ENCODE data around the gene CYTIP. TPM values are rescaled to one million over a fixed set of nuclear protein-coding genes. Genes with fewer than 3 reads are reported as not detected.

The CYTIP gene
- polyA plus RNA-seq, 3 donors = 61.9 to 188 (median 83.5) TPM

DNA sequence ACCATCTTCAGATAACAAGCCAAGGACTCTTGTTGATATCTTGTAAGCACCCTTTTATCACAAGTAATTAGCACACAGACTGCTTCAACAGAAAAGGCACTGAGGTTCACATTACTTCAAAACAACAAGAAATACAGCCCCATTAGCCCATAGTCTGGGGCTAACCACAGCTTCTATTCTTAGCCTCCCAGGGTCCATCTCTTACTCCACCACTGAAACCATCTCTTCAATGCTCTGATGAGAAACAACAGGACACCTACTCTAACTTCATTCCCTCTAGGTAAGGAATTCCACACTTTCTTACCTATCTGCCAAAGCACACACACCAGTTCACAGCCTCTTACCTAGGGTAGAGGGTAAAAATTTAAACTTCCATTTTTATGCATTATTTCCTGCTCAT, 26.4 kb upstream of the CYTIP start:
- Histone ChIP-seq H3K36me3 (replicated peaks in 1 of 2; ENCODE audit: control insufficient read depth in 1 of 2, insufficient read depth in 2 of 2, low read length in 2 of 2) (no peaks in the 10 kb centered on the region), H4K20me1 (ENCODE audit: insufficient read depth, low read length) (no peaks in the 10 kb centered on the region), H2AFZ (ENCODE audit: insufficient read depth, low read depth, low read length, poor library complexity, severe bottlenecking) (peak overlapping the region; percentile 8), H3K4me2 (replicated peaks; ENCODE audit: extremely low read depth, low read length, poor library complexity, severe bottlenecking) (no peak overlapping the region), H3K4me3 (replicated peaks in 1 of 3; ENCODE audit: low read depth in 2 of 3, low read length in 3 of 3) (no peak overlapping the region), H3K27ac (ENCODE audit: low read depth in 1 of 2, low read length in 2 of 2) (peak overlapping the region in 1 of 2 donors; percentile 100), H3K27me3 (ENCODE audit: control insufficient read depth in 2 of 2, insufficient read depth in 2 of 2, low read length in 2 of 2) (no peaks in the 10 kb centered on the region), H3K4me1 (ENCODE audit: control insufficient read depth in 1 of 2, insufficient read depth in 2 of 2, low read length in 2 of 2) (peaks cover 30 to 47% of the 10 kb centered on the region in 2 donors), H3K9me3 (replicated peaks in 1 of 2; ENCODE audit: control insufficient read depth in 1 of 2, insufficient read depth in 1 of 2, low read length in 2 of 2) (no peaks in the 10 kb centered on the region), H3K79me2 (ENCODE audit: insufficient read depth, low read length) (no peaks in the 10 kb centered on the region), H3K9ac (ENCODE audit: insufficient read depth, low read length, poor library complexity, severe bottlenecking) (no peak overlapping the region)
- DNase-seq = no peak
- TF ChIP-seq, protein P1, sequence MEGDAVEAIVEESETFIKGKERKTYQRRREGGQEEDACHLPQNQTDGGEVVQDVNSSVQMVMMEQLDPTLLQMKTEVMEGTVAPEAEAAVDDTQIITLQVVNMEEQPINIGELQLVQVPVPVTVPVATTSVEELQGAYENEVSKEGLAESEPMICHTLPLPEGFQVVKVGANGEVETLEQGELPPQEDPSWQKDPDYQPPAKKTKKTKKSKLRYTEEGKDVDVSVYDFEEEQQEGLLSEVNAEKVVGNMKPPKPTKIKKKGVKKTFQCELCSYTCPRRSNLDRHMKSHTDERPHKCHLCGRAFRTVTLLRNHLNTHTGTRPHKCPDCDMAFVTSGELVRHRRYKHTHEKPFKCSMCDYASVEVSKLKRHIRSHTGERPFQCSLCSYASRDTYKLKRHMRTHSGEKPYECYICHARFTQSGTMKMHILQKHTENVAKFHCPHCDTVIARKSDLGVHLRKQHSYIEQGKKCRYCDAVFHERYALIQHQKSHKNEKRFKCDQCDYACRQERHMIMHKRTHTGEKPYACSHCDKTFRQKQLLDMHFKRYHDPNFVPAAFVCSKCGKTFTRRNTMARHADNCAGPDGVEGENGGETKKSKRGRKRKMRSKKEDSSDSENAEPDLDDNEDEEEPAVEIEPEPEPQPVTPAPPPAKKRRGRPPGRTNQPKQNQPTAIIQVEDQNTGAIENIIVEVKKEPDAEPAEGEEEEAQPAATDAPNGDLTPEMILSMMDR (IDR thresholded peaks at IDR 0.05) = no peak
- peaks cover 0 to 2% (median 0%) of the 10 kb centered on the region in 7 donors for H3K9me3 Mint-ChIP-seq
- H3K36me3 Mint-ChIP-seq = peaks cover 0 to 8% of the 10 kb centered on the region in 2 donors
- intact Hi-C loops (cut with micrococcal nuclease) = no loop called here
- H3K27ac Mint-ChIP-seq = peak overlapping the region; percentile 98 to 100 (median 99)
- no peaks in the 10 kb centered on the region for H3K27me3 Mint-ChIP-seq (ENCODE audit: low read depth in 3 of 3)
- H3K4me3 Mint-ChIP-seq = no peak overlapping the region
- H3K4me1 Mint-ChIP-seq = peaks cover 43% of the 10 kb centered on the region

DNA sequence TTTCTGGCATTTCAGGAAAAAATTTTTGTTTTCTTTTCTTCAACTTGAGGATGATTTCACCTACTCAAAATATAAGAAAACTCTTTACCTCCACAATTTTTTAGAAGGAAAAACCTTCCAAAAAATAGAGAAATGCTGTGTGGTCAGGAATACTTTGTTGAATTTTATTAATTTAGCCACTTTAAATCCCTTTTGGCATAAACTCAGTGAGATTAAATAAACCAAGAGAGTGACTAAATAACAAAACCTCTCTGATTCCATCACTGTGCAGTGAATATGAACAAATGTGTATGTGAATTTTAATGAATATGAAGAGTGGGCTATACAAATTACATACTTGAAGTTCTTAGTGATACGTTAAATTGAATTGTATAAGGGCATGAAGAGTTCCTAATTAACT, 25.8 kb upstream of the CYTIP start:
- TF ChIP-seq, protein P1 (IDR thresholded peaks at IDR 0.05) = no peak
- H3K9ac ChIP-seq (ENCODE audit: insufficient read depth, low read length, poor library complexity, severe bottlenecking) = peak overlapping the region; percentile 91
- WGBS (ENCODE audit: insufficient coverage) = no CpG with 5 or more reads among the region's 1 CpG
- H3K4me3 ChIP-seq (replicated peaks in 1 of 3; ENCODE audit: low read depth in 2 of 3, low read length in 3 of 3) = peak overlapping the region in 1 of 3 experiments; percentile 21
- peak overlapping the region; percentile 98 to 100 (median 99) for H3K27ac Mint-ChIP-seq
- H3K27ac ChIP-seq (ENCODE audit: low read depth in 1 of 2, low read length in 2 of 2) = peak overlapping the region; percentile 12 to 100
- intact Hi-C loops (cut with micrococcal nuclease) = loop anchor here (5.0 to 10.0 kb wide), 3 partner anchors 37 to 55 kb away; no protein-coding TSS in a partner anchor
- H4K20me1 ChIP-seq (ENCODE audit: insufficient read depth, low read length) = no peaks in the 10 kb centered on the region
- DNase-seq = no peak
- peaks cover 0 to 2% (median 0%) of the 10 kb centered on the region in 7 donors for H3K9me3 Mint-ChIP-seq
- H3K27me3 ChIP-seq (ENCODE audit: control insufficient read depth in 2 of 2, insufficient read depth in 2 of 2, low read length in 2 of 2) = no peaks in the 10 kb centered on the region
- H3K9me3 ChIP-seq (replicated peaks in 1 of 2; ENCODE audit: control insufficient read depth in 1 of 2, insufficient read depth in 1 of 2, low read length in 2 of 2) = no peaks in the 10 kb centered on the region
- no peak overlapping the region for H3K4me3 Mint-ChIP-seq
- peaks cover 0 to 8% of the 10 kb centered on the region in 2 donors for H3K36me3 Mint-ChIP-seq
- H2AFZ ChIP-seq (ENCODE audit: insufficient read depth, low read depth, low read length, poor library complexity, severe bottlenecking) = no peak overlapping the region
- H3K4me2 ChIP-seq (replicated peaks; ENCODE audit: extremely low read depth, low read length, poor library complexity, severe bottlenecking) = peak overlapping the region; percentile 67
- peaks cover 31 to 52% of the 10 kb centered on the region in 2 donors for H3K4me1 ChIP-seq (ENCODE audit: control insufficient read depth in 1 of 2, insufficient read depth in 2 of 2, low read length in 2 of 2)
- no peaks in the 10 kb centered on the region for H3K79me2 ChIP-seq (ENCODE audit: insufficient read depth, low read length)
- no peaks in the 10 kb centered on the region for H3K27me3 Mint-ChIP-seq (ENCODE audit: low read depth in 3 of 3)
- H3K36me3 ChIP-seq (replicated peaks in 1 of 2; ENCODE audit: control insufficient read depth in 1 of 2, insufficient read depth in 2 of 2, low read length in 2 of 2) = no peaks in the 10 kb centered on the region
- peaks cover 45% of the 10 kb centered on the region for H3K4me1 Mint-ChIP-seq
